Spleen (tissue), 7 donors: ENCODE measurements around the gene CCNB2.

Source experiments
- CTCF ChIP-seq, 11 experiments: fragments of 200-600 bp in 7 of 11; fragments of 450-650 bp in 4 of 11; sonication (generic) in 4 of 11; IDR thresholded peaks in 8 of 11; conservative IDR thresholded peaks in 3 of 11; 1 replicate in 7 of 11; 2 replicates in 4 of 11; pipeline versions ENCODE4 v1.4.0 to v1.8.0; 2016 to 2021; ENCODE audit warnings: antibody characterized with exemption in 11 of 11, inconsistent platforms in 4 of 11, mild to moderate bottlenecking in 1 of 11
- POLR2A ChIP-seq, 3 donors: fragments of 450-650 bp; IDR thresholded peaks; one replicate each; pipeline ENCODE4 v1.5.1; 2017; ENCODE audit warnings: antibody characterized with exemption in 3 of 3, mild to moderate bottlenecking in 1 of 3
- POLR2AphosphoS5 ChIP-seq, 3 donors: sonication (generic); formaldehyde crosslinking; IDR thresholded peaks; one replicate each; pipeline ENCODE4 v1.5.1; 2017; ENCODE audit warnings: antibody characterized with exemption in 3 of 3
- donor health status: DM: no; HTN: no; CAD: no; lungs with moderate emphysema.
- donor health status: DM: no; HTN: no; CAD: no.
- donor health status: DM: no; HTN: no; CAD: no.

DNA sequence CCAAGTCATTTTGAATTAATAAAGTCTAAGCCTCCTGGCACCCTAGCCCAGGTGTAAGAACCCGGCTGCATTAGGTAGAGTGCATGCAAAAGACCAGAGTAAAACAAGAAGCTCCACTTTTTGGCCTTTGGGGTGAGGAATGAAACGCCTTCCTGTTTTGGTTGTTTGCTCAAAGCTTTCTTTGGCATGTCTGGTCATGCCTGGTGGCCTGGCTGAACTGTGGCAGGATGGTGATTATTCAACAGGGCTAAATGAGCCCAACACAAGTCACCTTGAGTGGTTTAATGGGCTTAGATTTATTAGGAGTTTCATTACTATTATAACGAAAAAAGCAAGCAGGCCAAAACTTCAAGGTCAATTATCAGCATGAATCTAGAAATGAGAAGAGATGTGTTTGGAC is 60.8 kb downstream of the CCNB2 start:
- TF ChIP-seq CTCF (IDR thresholded peaks at IDR 0.05 in 8 of 11, conservative IDR thresholded peaks at IDR 0.05 in 3 of 11) (no peak), POLR2A (IDR thresholded peaks at IDR 0.05) (no peak), POLR2AphosphoS5 (IDR thresholded peaks at IDR 0.05) (no peak)
